NCI-H82 (cell line): ENCODE measurements around the gene NPBWR2.

Experiments used
- DNase-seq: peaks from one replicate; lab custom pipeline; 2025; lab: John Stamatoyannopoulos, UW

Gene NPBWR2

DNA sequence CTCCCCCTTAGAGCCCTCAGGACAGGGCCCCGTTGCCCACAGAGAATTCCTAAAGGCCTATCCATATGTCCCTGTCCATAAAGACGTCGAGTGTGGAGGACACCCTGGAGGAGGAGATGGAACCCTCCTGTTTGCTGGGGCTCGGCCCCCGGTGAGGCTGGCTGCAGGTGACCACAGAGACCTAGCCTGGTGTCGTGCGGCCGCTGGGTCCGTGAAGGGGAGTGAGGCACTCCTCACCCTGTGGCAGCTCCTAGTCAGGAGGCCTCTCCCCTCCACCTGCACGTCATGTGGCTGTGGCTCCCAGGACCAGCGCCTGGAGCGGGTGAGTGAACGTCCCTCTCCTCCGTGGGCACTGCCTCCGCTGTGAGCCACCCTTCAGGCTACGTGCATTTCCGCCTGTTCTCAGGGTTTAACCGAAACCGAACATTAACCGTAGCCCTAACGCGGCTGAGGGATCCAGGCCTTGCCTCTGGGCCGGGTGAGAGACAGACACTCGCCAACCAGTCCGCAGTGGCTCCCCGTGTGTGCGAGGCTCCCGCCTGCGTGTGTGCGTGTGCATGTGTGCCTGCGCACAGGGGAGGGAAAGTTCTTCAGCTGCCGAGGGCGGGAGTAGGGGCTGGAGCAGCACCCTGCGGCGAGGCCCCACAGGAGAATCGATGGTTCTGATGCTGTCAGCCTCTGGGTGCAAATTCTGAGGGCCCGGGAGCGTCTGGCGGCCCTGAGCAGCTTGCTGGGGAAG lies 50.3 kb downstream of the NPBWR2 start:
- no peak for DNase-seq

- DNase-seq, result no peak
Measured at GRCh38 chr20:64056639-64056888, 50.8 kb downstream of the NPBWR2 start.

DNA sequence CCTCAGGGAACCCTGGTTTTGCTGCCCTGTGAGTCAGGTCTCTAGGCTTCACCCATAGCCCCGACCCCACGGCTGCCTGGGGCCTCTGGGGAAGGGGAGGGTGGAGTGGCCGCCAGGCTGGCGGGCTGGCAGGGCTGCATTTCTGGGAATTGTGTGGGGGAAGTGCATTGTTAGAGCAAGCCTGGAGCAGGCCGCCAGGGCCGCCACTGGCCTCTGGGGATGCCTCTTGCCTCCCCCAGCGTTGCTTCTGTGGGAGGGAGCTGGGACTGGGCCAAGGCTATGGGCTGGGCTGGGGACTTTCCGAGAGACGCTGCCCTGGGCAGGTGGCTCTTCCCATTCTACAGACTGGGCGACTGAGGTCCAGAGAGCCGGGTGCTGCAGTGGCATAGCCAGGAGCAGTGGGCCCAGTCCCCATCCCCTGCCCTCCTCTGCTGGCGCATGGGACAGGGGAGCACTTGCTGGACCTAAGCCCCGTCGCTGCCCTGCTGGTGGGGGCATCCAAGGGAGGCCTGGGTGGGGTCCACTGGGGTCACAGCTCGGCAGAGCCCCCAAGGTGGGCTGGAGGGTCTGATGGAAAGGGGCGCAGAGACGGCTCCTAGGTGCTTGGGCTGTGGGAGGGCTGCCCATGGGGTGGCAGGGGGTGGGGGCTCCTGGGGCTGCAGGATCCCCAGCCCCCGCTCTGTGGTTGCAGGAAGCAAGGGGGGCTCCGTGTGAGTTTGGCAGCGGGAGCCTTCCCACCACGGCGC lies 51.3 kb downstream of the NPBWR2 start:
- no peak for DNase-seq

DNA sequence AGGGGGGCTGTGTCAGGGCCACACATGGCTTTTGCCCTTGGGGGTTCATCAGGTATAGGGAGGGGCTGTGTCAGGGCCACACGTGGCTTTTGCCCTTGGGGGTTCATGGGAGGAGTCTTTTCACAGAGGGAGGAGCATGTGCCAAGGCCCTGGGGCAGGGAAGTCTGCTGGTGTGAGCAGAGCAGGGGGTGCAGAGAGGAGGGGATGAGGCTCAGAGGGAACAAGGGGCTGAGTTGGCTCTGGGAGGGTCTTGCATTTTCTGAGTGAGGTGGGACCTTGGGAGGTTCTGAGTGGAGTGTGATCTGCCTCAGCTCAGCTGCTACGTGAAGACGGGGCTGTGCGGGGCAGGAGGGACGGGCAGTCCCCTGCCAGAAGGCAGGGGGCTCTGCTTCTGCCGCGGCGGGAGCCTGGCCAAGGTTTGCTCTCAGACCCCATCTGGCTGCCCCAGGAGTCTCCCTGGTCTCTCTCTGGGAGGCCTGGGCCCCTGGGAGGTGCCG lies 51.9 kb downstream of the NPBWR2 start:
- no peak for DNase-seq

GRCh38 chr20:64053841-64054661 lies 53.3 kb downstream of the NPBWR2 start:
- DNase-seq, result peak; percentile 56
